Uterus (tissue), 4 donors: Measurements from ENCODE around the gene LRIG1. TPM values are rescaled to one million over a fixed set of nuclear protein-coding genes. Genes with fewer than 3 reads are reported as not detected.

Experiments used
- DNase-seq, 2 donors: peaks; one replicate each; pipeline ENCODE4 v3.0.0-alpha.2; 2019 to 2020
- H3K27ac ChIP-seq, 2 donors: fragments of 200-600 bp; sonication (generic); 1 replicate in 1 of 2; 2 replicates in 1 of 2; pipeline ENCODE4 v1.5.1; 2016 to 2018
- H3K27me3 ChIP-seq, 2 donors: fragments of 200-600 bp; sonication (generic); one replicate each; pipeline ENCODE4 v1.5.1; 2018 to 2019; ENCODE audit warnings: control low read depth in 1 of 2
- H3K36me3 ChIP-seq, 2 donors: fragments of 200-600 bp; sonication (generic); one replicate each; pipeline ENCODE4 v1.5.1; 2019; ENCODE audit warnings: control low read depth in 1 of 2
- H3K4me1 ChIP-seq, 2 donors: fragments of 200-600 bp; sonication (generic); one replicate each; pipeline ENCODE4 v1.5.1; 2018 to 2019; ENCODE audit warnings: control low read depth in 1 of 2
- H3K4me3 ChIP-seq, 2 donors: fragments of 200-600 bp; sonication (generic); 1 replicate in 1 of 2; 2 replicates in 1 of 2; pipeline ENCODE4 v1.5.1; 2018 to 2019; ENCODE audit warnings: mild to moderate bottlenecking in 1 of 2
- H3K9me3 ChIP-seq, 2 donors: fragments of 200-600 bp; sonication (generic); one replicate each; pipeline ENCODE4 v1.5.1; 2019; ENCODE audit warnings: control low read depth in 1 of 2
- CTCF ChIP-seq, 4 experiments: fragments of 200-600 bp in 2 of 4; fragments of 450-650 bp in 2 of 4; sonication (generic) in 2 of 4; IDR thresholded peaks; one replicate each; pipeline ENCODE4 v1.5.1; 2016 to 2019; ENCODE audit warnings: antibody characterized with exemption in 4 of 4, mild to moderate bottlenecking in 2 of 4, moderate library complexity in 1 of 4
- POLR2A ChIP-seq, 2 donors: fragments of 450-650 bp; IDR thresholded peaks; one replicate each; pipeline ENCODE4 v1.6.1; 2016; ENCODE audit warnings: antibody characterized with exemption in 2 of 2, mild to moderate bottlenecking in 1 of 2, moderate library complexity in 1 of 2
- intact Hi-C: fragments of 100-400 bp; cut with DNase I; formaldehyde crosslinking; loops from one replicate; pipeline ENCODE4 v1.15.1; 2023; ENCODE audit warnings: low total_unique reads
- total RNA-seq, 4 donors: library from RNA; depleted of rRNA in 3 of 4; stranded (reverse); fragments of >200 nt in 3 of 4; gene quantifications; one replicate each; pipeline versions ENCODE4 v1.1.0 to v1.2.4, GENCODE V29; 2014 to 2023
- donor health status: DM: yes; HTN: yes; CAD: no.

The LRIG1 gene
- total RNA-seq, 4 donors from 2014 or later: 20.9 to 108 (median 69.6) TPM

DNA sequence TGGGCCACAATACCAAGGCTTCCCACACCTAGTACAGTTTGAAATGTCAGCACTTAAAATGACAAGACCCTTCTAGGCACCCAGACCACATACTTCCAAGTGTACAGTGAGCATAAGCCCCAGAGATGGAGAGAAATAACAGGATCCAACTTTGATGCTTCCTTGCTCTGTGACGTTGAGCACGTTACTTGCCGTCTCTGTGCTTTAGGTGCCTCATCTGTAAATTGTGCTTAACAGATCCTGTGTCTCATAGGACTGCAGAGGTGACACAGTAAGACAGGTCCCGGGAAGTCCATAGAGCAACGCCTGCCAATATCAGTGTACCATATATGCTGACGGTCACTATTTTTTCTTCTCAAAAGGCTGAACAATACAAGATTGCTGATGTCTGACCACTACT is 59.1 kb downstream of the LRIG1 start:
- TF ChIP-seq POLR2A (IDR thresholded peaks at IDR 0.05) (no peak), CTCF (IDR thresholded peaks at IDR 0.05) (no peak)
- H3K4me1 ChIP-seq: peaks cover 13 to 28% of the 10 kb centered on the region in 2 donors

DNA sequence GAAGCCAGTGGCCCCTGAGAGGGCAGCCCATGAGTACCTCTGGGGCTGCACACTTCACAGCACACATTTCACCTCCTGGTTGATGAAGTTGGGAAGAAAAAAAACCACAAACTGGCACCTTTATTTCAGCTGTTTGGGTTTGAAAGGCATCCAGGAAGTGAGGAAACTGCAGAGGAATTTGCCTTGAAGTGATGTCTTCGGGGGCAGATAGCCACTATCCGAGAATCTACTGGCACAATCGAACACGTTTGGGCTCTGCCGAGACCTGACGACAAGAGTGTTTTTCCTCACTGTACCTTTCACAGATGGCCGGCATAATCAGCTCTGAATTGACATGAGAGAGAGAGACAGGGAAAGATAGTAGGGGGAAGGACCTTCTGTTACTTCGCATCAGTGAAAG is 59.7 kb downstream of the LRIG1 start:
- Histone ChIP-seq H3K36me3 (no peaks in the 10 kb centered on the region), H3K27me3 (no peaks in the 10 kb centered on the region), H3K4me1 (peaks cover 13 to 28% of the 10 kb centered on the region in 2 donors), H3K9me3 (no peaks in the 10 kb centered on the region), H3K27ac (peak overlapping the region; percentile 67 to 76), H3K4me3 (no peak overlapping the region)
- no peak for TF ChIP-seq POLR2A (IDR thresholded peaks at IDR 0.05)
- no peak for TF ChIP-seq CTCF (IDR thresholded peaks at IDR 0.05)
- intact Hi-C loops: no loop called here
- no peak for DNase-seq

More for the DNA sequence above, 59.1 kb downstream of the LRIG1 start:
- Histone ChIP-seq H3K27me3 (no peaks in the 10 kb centered on the region), H3K27ac (peak overlapping the region; percentile 67 to 76), H3K4me3 (no peak overlapping the region), H3K9me3 (no peaks in the 10 kb centered on the region), H3K36me3 (no peaks in the 10 kb centered on the region)
- intact Hi-C loops: no loop called here
- DNase-seq: no peak

GRCh38 chr3:66439666-66440344 is 61.0 kb downstream of the LRIG1 start:
- intact Hi-C loops: no loop called here
- H3K9me3 ChIP-seq: no peaks in the 10 kb centered on the region
- H3K36me3 ChIP-seq: no peaks in the 10 kb centered on the region
- H3K27me3 ChIP-seq: no peaks in the 10 kb centered on the region
- H3K4me1 ChIP-seq: peaks cover 13 to 28% of the 10 kb centered on the region in 2 donors
- peak overlapping the region; percentile 67 to 76 for H3K27ac ChIP-seq
- TF ChIP-seq CTCF (IDR thresholded peaks at IDR 0.05): no peak
- no peak for TF ChIP-seq POLR2A (IDR thresholded peaks at IDR 0.05)
- peak in 1 of 2 donors; percentile 60 for DNase-seq
- H3K4me3 ChIP-seq: no peak overlapping the region

DNA sequence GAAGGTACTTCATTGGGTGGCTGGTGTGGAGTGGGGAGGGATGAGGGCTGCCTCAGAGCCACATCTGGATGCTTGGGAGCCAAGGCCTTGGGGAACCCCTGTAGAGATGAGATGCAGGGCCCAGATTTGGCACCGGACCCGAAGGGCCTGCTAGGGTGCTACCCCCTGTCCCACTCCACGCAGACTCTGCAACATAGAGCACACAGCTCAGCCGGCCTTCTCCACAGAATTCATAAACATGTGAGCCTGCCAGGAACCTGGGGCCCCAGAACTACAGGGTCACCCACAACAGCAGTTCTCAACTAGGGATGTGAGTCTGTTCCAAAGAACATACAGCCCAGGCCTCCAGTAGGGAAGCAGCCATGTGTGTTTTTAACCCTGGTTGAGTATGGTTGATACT is 62.8 kb downstream of the LRIG1 start:
- H3K27me3 ChIP-seq: no peaks in the 10 kb centered on the region

More for the DNA sequence above, 62.8 kb downstream of the LRIG1 start:
- Histone ChIP-seq H3K4me3 (no peak overlapping the region), H3K4me1 (peaks cover 13 to 26% of the 10 kb centered on the region in 2 donors), H3K9me3 (no peaks in the 10 kb centered on the region), H3K27ac (no peak overlapping the region), H3K36me3 (no peaks in the 10 kb centered on the region)
- TF ChIP-seq POLR2A (IDR thresholded peaks at IDR 0.05) (no peak), CTCF (IDR thresholded peaks at IDR 0.05) (no peak)
- intact Hi-C loops: no loop called here
- DNase-seq: no peak
